IPS-20b (cell line): Measurements from ENCODE around the gene HSF2BP.
"Not testable (repeated sequence)": the region's sequence is repeated elsewhere in the genome, so short reads cannot be mapped to it uniquely, and the experiment has no call there.

Experiments
- H3K27ac ChIP-seq: one replicate; pipeline ENCODE4 v1.5.1; 2013; ENCODE audit warnings: low read length
- H3K27me3 ChIP-seq: 2 replicates; pipeline ENCODE4 v1.6.1; 2013; ENCODE audit warnings: mild to moderate bottlenecking, low read length, inconsistent platforms; ENCODE audit not compliant: insufficient read depth
- H3K36me3 ChIP-seq: 2 replicates; pipeline ENCODE4 v1.6.1; 2013; ENCODE audit warnings: low read depth, mild to moderate bottlenecking, inconsistent platforms, low read length, moderate library complexity; ENCODE audit not compliant: insufficient read depth
- H3K4me1 ChIP-seq: 2 replicates; pipeline ENCODE4 v1.6.1; 2013; ENCODE audit warnings: mild to moderate bottlenecking, control low read depth, inconsistent platforms, low read length, moderate library complexity; ENCODE audit not compliant: insufficient read depth
- H3K4me3 ChIP-seq: 2 replicates; pipeline ENCODE4 v1.5.1; 2013; ENCODE audit warnings: mild to moderate bottlenecking, low read length, inconsistent platforms
- H3K9ac ChIP-seq: 2 replicates; pipeline ENCODE4 v1.6.1; 2013; ENCODE audit warnings: low read depth, mild to moderate bottlenecking, inconsistent platforms, low read length, moderate library complexity
- H3K9me3 ChIP-seq: 2 replicates; pipeline ENCODE4 v1.6.1; 2013; ENCODE audit warnings: mild to moderate bottlenecking, low read depth, low read length, inconsistent platforms; ENCODE audit not compliant: insufficient read depth

HSF2BP gene

DNA sequence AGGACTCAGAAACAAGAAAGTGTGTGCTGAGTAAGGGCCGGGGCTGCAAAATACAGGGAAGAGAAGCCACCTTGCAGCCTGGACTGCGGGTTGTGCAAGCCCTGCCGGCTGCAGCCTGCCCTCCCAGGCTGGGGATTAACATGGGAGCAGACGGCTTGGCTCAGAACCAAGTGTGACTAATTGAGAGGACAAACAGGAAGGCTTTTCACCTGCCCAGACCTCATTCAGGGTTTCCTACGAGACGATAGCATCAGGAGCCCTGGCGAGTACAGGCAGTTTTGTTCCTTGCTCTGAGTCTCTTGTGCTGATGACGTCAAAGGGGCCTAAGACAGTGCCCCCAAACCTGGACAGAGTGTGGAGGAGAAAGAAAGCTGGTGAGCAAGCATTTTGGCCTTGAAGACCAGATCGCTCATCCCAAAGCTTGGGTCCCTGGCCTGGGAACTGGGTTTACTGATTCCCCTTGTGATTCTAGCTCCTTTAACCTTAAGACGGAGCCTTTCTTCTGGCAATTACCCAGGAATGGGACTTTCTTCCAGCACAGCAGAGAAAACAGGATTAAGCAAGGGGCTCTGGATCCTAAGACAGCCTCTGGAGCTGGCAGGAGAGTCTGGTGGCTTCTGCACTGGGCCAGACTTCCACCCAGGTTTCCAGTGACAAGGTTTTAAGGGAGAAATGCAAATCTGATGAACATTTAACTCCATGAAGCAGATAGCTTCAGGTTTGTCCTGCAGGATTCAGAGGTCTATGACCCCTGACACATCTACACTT is 142.2 kb downstream of the HSF2BP start:
- not testable (repeated sequence) for H3K4me3 ChIP-seq, H3K27me3 ChIP-seq, H3K36me3 ChIP-seq, H3K27ac ChIP-seq, H3K4me1 ChIP-seq, H3K9ac ChIP-seq, H3K9me3 ChIP-seq

DNA sequence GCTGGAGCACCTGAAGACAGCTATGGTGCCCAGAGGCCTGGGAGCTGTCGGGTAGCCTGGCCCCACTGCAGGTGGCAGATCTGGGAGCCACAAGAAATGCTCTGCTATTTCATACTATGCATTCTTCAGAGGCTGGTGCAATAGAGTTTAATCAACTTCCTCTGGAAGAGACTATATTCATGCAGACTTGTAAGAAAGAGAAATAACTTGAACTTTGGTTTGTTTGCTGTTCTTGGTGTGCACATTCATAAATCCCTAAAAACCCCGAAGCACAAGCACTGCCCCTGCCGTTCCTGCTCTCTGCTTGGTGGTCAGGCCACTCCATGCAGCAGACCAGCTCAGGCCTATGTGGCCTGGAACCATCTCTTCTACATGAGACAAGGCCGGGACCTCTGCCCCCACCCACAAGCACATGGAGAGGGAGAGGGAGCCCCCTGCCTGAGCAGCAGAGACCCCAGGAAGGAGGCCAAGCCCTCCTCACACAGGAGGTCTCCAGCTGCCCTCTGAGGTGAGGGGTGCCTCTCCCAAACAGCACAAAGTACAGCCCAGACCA is 142.9 kb downstream of the HSF2BP start:
- H3K27ac ChIP-seq, H3K9me3 ChIP-seq, H3K4me1 ChIP-seq, H3K4me3 ChIP-seq, H3K9ac ChIP-seq, H3K36me3 ChIP-seq, H3K27me3 ChIP-seq: not testable (repeated sequence)

DNA sequence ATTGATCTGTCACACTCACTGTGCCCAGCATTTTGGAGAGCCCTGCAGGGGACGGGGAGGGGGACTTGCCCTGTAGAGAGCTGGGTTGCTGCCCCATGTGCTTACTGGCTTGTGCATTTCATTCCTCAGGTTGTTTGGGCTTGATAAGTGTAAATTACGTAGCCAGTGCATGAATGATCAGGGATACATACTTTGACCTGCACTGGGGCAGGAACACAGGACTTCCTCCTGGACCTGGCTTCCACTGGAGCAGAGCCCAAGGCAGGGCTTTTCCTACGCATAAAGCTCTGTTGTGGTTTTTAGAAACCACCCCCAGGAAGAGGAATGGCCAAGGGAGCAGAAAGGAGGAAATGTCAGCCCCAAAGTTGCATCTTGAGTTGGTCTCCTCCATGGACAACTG is 144.5 kb downstream of the HSF2BP start:
- not testable (repeated sequence) for H3K27ac ChIP-seq, H3K27me3 ChIP-seq, H3K4me3 ChIP-seq, H3K4me1 ChIP-seq, H3K9ac ChIP-seq, H3K36me3 ChIP-seq, H3K9me3 ChIP-seq

DNA sequence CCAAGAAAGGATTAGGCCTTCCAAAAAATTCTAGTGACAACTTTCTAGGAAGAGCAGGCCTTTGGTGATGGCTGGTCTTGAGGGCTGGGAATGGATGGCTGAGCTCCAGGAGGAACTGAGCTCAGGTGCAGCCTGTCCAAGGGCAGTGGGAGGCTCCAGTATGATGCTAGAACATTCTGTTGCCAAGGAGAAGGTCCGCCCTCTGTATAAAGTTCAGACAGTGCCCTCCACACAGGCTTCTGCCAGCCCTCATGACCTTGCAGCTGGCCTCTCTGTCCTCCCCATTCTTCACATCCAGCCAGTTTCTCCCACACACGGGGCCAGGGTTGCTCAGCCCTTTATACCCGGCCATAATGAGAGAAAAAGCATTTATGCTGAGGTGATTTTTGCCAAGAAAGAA is 146.3 kb downstream of the HSF2BP start:
- not testable (repeated sequence) for H3K36me3 ChIP-seq, H3K4me1 ChIP-seq

DNA sequence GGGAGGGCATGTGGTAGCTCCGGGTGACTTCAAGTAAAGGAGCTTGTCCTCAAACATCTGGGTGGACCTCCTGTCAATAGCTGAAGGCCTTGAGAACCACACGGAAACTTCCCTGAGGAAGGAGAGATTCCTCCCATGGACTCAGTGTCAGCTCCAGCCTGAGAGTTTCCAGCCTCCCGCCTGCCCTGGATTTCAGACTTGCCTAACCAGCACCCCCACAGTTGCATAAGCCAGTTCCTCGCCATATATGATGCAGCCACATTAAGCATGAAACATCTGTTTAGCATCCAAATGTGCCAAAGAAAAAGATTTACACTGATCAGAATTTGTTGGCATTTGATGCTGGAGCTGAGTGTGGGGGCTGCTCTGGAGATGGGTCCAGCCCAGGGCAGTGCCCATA is 148.1 kb downstream of the HSF2BP start:
- H3K9me3 ChIP-seq, H3K27me3 ChIP-seq, H3K36me3 ChIP-seq, H3K27ac ChIP-seq, H3K4me3 ChIP-seq, H3K9ac ChIP-seq, H3K4me1 ChIP-seq: not testable (repeated sequence)

More for the DNA sequence above, 146.3 kb downstream of the HSF2BP start:
- H3K27me3 ChIP-seq, H3K9ac ChIP-seq, H3K9me3 ChIP-seq, H3K27ac ChIP-seq, H3K4me3 ChIP-seq: not testable (repeated sequence)

DNA sequence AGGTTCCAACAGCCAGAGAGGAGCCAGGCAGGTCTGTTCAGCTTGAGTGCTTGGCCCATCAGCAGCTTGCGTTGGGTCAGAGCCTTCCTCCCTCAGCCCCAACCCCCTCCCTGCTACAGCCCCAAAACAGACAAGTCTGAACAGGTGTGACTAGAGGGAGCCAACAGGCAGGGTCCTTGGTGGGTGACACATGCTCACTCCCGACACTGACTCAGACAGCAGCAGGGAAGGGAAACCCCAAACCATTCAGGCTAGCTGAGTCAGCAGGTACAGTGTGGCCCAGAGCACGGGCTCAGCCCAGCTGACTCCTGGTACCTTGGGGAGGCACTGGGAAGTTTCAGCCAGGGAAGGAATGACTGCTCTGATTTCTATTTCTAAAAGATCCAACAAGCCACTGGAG is 148.6 kb downstream of the HSF2BP start:
- not testable (repeated sequence) for H3K9ac ChIP-seq, H3K36me3 ChIP-seq, H3K4me1 ChIP-seq, H3K27ac ChIP-seq, H3K4me3 ChIP-seq, H3K9me3 ChIP-seq, H3K27me3 ChIP-seq

DNA sequence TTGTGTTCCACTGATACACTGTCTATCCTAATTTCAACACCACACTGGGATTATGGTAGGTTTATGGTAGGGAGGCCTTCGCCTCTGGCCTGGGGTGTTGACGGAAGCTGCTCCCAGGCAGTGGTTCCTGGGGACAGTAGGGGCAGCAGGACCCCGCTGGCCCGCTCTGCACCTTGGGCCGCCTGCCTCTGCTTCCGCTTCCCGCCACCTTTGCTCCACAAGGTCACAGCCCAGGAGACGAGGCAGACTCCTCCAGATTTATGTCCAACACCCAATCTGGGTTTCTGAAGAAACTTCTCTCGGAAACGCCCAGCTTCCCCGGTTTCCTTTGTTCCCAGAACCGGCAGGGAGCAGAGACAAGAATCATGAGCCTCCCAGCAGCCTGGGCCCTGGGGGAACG is 155.4 kb downstream of the HSF2BP start:
- H3K27me3 ChIP-seq, H3K36me3 ChIP-seq, H3K9ac ChIP-seq, H3K27ac ChIP-seq, H3K9me3 ChIP-seq, H3K4me3 ChIP-seq, H3K4me1 ChIP-seq: not testable (repeated sequence)

DNA sequence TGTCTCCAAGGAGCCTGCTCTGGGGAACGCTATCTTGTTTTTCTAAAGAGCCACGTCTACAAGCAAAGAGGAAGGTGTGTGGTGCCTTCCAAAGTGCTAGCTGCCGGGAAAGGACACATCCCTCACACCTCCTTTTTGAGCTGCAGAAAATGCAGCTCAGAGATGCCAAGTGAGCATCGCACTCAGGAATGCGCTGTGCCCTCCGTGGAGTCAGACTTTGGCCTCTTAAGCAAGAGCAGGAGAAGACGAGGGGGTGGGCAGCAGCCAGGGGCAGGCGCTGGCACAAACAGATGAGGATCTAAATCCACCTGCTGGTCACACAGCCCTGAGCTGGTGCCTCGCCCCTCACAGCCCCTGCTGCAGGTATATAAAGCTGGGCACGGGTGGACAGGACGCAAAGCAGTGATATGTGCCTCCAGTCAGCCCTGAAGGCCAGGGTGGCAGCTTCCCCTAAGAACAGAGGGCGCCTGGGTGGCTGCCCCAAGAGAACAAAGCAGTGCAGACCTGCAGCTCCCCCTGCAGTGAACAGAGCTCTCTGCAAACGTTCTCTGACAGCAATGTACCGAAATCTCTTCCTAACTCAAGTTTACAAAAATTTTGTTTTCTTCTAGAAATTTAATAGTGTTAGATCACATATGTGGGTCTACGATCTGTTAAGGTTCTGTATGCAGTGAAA is 156.1 kb downstream of the HSF2BP start:
- not testable (repeated sequence) for H3K27me3 ChIP-seq, H3K4me1 ChIP-seq, H3K36me3 ChIP-seq, H3K9ac ChIP-seq, H3K27ac ChIP-seq, H3K4me3 ChIP-seq, H3K9me3 ChIP-seq

DNA sequence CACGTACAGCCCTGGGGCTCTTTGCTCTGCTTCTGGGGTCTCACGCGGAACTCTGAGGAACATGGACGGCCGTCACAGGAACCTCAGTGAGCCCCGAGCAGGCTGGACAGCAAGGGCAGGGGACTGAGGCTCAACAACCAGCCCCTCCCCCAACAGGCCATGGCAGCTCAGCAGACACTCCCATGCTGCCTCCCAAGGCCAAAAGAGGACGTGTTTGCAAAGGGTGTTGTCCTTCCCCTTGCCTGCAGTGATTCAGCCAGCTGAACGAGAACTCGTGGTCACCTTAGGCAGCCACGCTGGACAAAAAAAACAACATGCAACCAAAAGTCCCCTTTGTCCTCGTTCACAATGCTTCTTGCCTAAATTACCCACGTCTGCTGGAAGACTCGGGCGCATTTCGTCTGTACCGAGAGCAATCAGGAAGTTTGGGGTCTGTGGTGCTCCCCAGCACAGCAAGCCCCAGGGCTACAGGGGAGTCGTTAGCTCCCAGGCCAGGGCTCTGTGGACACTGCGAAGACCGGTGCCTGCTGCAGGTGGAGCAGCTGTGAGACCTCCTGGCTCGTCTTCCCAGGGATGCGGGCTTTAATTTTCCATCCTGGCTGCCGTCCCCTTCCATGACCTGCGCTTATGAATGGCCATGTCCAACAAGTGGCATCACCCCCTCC is 156.7 kb downstream of the HSF2BP start:
- not testable (repeated sequence) for H3K4me1 ChIP-seq, H3K36me3 ChIP-seq, H3K4me3 ChIP-seq, H3K9me3 ChIP-seq, H3K9ac ChIP-seq, H3K27ac ChIP-seq, H3K27me3 ChIP-seq

DNA sequence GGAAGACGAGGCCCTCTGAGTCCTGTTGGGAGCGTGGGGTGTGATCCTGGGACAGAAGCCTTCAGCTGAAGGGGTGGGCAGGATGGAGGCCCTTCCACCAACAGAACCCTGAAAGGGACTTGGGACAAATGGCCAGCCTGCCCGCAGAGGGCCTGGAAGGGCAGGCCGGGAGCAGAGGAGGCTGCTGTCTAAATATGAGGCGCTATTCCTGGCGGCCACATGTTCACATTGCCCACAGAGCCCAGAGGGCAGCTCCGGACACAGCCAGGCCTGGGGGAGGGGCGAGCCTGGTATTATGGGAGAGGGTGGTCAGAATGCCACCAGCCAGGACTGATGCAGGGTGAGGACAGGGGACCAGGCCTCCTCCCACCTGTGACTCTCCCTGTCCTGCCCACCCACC is 160.4 kb downstream of the HSF2BP start:
- H3K36me3 ChIP-seq, H3K27ac ChIP-seq, H3K27me3 ChIP-seq, H3K9me3 ChIP-seq, H3K4me1 ChIP-seq, H3K4me3 ChIP-seq, H3K9ac ChIP-seq: not testable (repeated sequence)

DNA sequence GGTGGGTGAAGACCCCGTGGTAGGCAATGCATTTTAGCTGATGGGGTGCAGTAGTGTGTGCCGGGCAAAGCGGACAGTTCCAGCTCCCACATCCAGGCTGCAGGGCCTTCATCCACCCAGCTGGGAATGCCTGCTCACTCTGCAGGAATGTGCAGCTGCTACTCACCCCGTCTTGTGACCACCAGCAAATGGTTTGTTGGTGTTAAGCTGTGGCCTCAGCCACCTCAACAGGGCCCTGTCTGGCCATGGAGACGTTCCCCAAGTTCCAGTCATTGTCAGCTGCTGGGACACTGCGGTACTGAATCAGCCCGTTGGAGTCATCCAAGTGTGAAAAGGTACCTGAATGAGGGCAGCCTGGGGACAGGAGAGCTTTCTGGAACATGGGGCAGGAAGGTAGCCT is 161.2 kb downstream of the HSF2BP start:
- not testable (repeated sequence) for H3K4me1 ChIP-seq, H3K27ac ChIP-seq, H3K9ac ChIP-seq, H3K27me3 ChIP-seq, H3K9me3 ChIP-seq, H3K36me3 ChIP-seq, H3K4me3 ChIP-seq
